ENCODE measurements around the gene GINS2.

The GINS2 gene

DNA sequence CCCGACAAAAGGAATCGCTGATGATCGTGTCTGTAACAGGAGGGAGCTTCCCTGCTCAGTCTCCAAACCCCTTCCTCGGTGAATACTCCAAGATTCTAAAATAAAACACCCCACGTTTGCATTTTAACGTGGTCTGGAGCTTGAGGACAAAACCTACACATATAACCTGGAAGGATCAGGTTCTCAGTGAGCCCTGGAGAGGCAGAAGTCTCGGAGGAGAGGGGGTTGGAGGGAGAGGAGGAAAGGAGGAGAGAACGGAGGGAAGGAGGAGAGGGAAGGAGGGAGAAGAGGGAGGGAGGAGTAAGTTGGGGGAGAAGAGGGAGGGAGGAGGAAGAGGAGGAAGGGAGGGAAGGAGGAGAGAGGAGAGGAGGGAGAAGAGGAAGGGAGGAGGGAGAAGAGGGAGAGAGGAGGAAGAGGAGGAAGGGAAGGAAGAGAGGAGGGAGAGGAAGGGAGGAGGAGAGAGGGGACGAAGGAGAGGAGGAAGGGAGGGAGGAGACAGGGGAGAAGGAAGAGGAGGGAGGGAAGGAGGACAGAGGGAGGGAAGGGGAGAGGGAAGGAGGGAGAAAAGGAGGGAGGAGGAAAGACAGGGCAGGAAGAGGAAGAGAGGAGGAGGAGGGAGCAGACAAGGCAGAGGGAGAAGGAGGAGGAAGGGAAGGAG, 27.4 kb upstream of the GINS2 start:
- no peak for DNase-seq (ENCODE audit: low spot score)

- DNase-seq (ENCODE audit: low spot score), result no peak
Observed at GRCh38 chr16:85715169-85716021, 26.6 kb upstream of the GINS2 start.

GRCh38 chr16:85712801-85713200, 24.0 kb upstream of the GINS2 start:
- no peak for DNase-seq (ENCODE audit: low spot score)

DNA sequence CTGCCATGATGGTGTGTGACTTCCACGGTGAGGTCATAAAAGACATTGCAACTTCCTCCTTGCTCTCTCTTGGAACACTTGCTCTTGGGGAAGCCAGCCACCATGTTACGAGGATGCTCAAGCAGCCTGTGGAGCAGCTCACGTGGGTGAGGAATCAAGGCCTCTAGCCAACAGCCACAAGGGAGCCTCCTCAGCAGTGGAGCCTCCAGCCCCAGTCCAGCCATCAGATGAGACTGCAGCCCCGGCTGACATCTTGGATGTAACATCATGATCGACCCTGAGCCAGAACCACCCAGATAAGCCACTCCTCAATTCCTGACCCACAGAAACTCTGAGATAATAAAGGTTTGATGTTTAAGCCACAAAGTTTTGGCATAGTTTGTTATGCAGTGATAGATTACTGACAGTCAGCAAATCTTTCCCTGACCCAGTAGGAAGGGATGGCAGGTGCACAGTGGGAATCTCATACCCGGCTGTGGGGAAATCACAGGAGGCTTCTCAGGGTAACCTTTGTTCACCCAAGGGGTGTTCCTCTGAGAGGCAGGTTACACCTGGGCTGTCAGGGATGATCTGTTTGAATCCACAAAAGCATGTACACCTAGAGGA, 23.3 kb upstream of the GINS2 start:
- no peak for DNase-seq (ENCODE audit: low spot score)

GRCh38 chr16:85710732-85711131, 22.0 kb upstream of the GINS2 start:
- no peak for DNase-seq (ENCODE audit: low spot score)

DNA sequence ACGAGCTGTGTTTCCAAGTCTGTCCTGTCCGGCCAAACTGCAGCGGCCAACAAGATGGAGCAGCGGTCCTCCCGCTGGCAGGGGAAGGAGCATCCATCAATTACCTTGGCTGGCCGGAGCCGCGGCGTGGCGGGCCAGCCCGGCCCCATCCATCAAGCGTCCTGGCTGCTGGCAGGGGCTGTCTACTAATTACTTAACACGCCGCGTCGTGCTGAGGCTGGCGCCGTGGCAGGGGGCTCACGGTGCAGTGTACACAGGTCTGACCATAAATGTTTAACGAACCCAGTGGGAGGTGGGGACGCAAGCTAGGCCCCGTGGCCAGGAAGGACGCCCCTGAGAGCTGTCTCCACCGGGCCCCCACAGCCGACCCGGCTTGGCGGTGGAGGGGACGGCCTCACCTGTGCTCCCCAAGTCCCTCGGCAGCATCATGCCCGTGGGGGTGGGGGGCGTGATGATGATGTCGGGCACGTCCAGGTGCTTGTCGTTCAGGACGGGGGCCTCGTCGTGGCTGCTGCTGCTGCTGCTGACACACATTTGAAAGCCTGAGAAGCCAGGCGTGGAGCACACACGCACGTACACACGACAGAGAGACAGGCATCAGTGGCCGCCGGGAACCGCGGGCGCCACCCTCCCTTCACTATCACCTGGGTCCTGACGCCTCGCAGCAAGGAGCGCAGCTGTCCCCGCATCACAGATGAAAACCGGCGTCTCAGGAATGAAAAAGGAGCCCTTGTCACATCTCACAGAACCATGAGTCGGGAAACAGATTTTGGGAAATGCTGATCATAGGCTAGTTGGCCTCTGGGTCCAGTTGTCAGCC, 21.2 kb upstream of the GINS2 start:
- no peak for DNase-seq (ENCODE audit: low spot score)

- no peak for DNase-seq (ENCODE audit: low spot score)
Observed at GRCh38 chr16:85708338-85708737, 19.6 kb upstream of the GINS2 start.

DNA sequence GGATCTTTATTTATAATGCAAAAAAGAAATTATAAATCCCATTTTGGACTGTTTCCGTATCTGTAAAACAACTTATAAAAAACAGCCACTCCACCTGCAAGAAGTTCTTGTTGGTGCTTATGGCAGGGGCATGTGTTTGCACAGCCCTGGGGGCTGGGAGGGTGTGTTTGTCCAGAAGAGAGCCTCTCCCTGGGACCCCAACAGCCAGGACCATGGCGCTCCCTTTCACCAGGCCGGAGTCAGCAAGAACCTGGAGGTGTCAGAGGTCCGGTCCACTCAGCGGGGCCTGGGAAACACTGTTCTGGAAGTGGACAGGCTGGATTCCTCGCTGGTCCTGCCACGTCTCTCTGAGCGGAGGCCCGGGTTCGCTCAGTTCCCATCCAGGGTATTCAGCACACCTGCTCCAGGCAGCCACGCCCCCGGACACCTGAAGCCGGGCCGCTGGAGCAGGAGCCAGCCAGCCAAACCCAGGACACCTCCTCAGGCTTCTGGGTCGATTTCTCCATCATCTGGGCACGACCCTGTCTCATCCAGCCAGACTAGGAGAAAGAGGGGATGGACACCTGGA, 18.9 kb upstream of the GINS2 start:
- no peak for DNase-seq (ENCODE audit: low spot score)

DNA sequence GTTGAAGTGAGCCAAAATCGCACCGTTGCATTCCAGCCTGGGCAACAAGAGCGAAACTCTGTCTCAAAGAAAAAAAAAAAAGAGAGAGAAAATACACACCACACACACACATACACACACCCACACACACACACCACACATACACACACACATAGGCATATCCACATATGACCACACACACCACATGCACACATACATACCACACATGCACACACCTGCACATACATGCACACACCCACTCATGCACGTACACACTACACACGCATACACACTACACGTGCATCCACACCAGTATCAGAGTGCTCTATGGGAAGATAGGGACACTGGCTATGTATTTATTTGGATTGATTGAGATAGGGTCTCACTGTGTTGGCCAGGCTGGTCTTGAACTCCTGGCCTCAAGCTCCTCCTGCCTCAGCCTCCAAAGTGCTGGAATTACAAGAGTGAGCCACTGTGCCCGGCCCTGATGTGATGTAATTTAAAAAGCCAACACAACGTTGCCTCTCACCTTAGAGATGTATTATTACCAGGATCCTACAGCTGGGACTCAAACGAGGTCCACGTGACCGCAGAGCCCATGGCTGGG, 17.8 kb upstream of the GINS2 start:
- DNase-seq (ENCODE audit: low spot score), result no peak

DNA sequence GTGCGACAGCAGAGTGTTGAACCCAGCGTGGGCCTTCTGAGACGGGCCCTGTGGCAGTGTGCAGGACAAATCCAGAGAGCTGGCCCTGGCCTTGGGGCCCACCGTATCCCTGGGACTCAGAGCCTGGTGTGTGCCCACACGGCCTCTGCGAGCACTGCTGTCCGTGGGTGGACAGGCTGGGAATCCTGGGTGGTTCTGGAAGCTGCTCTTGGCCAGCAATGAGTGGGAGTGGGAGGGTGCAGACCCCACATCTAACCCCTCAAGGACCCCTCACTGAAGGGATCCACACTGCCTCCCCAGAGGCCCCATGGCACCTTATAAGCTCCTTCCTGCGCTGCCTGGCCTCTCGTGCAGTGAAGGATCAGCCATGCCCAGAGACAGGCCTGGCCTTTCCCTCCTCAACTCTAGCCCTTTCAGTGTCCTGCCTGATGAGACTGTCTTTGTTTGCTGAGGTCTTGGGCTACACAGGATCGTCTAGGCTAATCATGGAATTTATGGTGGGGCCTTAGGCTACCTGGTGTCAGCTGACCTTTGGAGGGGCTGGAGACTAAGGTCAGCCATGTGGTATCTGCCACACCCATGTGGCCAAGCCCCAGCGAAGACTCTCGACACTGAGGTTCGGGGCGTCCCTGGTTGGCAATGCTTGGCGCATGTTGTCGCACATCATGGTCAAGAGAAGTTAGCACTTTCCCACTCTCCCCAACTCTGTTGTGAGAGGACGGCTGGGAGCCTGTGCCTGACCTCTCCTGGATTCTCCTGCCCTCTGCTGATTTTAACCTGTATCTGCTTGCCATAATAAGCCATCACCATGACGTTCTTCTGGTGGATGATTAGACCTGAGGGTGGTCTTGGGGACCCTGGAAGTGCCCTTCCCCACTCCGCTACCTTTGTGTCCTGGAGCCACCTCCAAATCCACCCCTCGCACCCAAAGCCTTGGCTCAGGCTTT, 16.4 kb upstream of the GINS2 start:
- DNase-seq (ENCODE audit: low spot score), result no peak

GRCh38 chr16:85704011-85704410, 15.3 kb upstream of the GINS2 start:
- DNase-seq (ENCODE audit: low spot score), result no peak

DNA sequence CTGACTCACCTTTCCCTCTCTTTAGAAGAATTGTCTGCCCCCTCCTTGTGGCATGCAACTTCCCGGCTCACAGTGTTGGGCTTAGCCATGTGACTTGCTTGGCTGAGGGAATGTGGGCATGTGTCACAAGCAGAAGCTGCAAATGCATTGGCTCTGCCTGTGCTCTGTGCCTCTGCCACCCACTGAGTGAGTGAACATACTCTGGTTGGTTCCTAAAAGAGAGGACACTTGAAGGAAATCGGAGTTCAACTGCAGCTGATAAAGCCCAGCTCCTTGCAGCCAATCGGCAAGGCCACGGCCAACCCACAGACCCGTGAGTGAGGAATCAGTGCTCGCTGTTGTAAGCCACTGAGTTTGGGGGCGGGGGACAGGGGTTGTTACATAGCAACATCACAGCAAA, 10.9 kb upstream of the GINS2 start:
- peak; percentile 83 for DNase-seq (ENCODE audit: low spot score)

DNA sequence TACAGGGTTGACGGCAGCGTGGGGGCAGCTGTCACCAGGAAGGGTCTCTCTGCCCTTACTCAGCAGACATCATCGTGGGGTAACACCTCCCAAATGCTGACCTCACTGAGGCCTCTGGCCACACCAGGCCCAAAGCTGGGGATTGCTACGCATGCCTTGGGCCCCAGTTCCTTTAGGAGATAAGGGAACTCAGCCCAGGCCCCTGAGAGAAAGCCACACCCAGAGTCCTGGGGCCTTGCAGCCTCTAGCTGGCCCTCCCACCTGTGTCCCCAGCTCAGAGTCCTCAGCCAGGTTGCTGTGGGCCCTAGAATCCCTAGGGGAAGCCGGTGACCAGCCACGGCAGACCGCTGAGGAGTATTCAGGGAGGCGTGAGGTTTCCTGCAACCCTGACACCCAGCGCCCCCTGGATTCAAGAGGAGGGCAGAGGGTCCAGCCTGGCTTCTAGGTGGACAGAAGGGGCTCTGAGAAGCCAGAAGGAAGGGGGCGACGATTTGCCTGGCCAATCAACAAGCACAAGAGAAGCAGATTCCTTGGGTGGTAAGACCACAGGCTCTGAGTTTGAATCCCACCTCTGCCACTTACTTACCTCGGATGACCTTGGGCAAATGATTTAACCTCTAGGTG, 10.3 kb upstream of the GINS2 start:
- no peak for DNase-seq (ENCODE audit: low spot score)

DNA sequence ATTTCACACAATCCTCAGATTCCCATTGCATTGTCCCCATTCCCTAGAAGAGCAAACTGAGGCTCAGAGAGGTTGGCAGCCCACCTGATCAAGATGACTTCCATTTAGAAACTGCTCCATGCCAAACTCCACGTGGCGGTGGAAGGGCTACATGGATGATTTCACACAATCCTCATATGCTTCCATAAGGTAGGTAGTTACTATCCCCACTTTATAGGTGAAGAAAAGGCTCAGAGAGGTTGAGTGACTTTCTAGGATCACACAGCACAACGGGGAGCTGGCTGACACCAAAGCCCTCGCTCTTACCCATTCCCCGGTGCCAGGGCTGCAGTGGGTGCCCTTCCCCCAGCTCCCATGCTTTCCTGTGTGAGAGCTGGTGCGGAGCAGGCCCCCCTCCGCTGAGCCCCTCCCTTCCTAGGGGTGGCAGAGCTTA, 9.7 kb upstream of the GINS2 start:
- no peak for DNase-seq (ENCODE audit: low spot score)

DNA sequence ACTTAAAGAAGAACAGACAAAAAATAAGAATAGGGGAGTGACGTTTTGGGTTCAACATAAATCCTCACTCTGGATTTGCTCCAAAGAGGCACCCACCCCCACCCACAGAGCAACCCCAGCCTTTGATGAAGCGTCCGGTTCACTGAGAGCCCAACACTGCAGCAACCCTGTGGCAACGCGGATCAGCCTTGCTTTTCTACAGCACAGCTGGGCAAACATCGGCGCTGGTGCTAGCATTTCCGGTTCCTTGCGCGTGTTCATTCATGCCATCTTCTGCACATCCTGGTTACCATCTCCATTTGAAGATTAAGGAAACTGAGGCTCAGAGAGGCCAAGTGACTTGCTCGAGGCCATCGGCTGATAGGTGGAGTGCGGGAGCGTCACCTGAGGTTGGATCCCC, 8.7 kb upstream of the GINS2 start:
- DNase-seq (ENCODE audit: low spot score), result no peak

DNA sequence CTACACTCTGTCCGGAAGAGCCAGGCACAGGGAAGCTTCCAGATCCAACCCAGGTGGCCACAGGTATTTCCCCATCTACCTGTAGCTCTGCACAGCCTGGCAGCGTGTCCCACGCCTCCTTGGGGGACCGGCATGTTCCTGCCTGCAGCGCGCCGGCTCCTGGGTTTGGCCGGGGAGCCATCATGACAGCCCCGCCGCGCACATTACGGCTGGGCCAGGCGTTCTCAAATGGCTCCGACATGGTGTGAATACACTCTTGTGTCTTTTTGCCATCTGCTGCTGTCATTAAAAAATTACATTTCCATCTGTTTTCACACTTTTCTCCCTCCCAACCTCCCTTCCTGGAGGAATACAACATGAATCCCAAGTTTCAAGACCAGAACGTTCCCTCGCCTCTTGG, 8.0 kb upstream of the GINS2 start:
- DNase-seq (ENCODE audit: low spot score), result no peak

DNA sequence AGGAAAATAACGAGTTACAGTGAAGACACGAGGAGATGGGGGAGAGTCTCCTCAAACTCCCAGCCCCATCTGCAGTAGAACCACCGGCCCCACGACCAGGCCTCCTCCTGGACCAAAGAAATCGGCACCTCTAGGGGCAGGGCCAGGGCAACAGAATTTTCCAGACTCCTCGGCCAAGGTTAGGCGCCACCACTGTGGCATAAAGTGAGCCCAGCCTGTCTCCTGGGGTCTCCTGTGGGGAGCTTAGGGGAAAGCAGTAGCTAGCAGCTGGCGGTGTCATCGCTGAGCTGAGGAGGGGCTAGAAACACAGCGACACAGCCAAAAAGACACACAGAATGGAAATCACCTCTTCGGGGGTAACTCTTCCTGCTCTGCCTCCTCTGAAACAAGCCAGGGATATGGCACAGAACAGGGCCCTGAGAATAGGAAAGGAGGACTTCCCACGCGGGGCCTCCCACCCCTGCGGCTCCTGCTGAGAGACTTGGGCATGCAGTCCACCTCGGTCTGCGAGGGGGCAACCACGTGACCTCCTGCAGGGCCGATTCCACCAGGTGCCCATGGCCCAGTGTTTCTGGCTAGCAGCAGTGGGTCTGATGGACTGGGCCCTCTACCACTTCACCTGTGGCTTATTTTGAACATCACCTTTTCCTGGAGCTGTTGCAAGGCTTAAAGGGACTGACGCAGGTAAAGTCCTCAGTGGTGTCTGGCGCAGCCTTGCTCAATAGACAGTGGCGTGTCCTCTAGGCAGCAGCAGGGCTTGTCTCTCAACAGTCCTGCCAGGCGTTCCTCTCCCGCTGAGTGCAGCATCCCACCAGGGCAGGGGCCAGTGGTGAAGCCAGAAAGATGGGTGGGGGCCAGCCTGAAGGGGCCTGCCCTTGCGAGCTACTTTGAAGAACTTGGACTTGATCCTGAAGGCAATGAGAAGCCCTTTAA, 6.7 kb upstream of the GINS2 start:
- no peak for DNase-seq (ENCODE audit: low spot score)

DNA sequence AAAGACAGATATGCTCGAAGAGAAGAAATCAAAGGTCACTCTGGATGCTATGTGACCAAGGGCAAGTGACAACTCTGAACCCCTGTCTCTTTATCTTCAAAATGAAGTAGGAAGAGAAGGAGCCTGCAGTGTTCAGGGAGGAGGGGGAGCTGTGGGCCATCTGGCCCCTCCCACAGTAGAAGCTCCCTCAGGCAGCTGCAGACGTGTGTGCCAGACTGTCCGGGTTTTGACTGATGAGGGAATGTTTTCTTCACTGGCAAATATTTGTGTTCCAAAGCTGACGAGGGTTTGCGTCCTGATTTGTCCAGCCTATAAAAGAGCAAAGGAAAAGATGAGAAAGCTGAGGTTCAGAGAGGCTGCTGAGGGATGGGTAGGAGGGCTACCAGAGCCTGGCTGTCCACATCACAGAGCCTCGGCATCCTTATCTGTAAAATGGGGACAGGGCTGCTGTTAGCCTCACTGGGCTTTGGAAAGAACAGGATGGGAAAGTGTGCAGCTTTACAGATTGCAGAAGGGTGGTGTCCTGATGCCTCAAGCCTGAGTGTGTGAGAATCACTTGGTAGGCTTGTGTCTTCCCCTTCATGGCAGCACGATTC, 1.8 kb upstream of the GINS2 start:
- no peak for DNase-seq (ENCODE audit: low spot score)

GRCh38 chr16:85689950-85690320, 1.2 kb upstream of the GINS2 start:
- no peak for DNase-seq (ENCODE audit: low spot score)
